ENCODE data around the gene MASP2. TPM values are rescaled to one million over a fixed set of nuclear protein-coding genes. Genes with fewer than 3 reads are reported as not detected.

The MASP2 gene
- total and polyA plus RNA-seq, 2 of the 8 experiments (the other 6 are each of a cell fraction or from before 2014, with no cell fraction given) = 0.54 to 1.2 TPM

DNA sequence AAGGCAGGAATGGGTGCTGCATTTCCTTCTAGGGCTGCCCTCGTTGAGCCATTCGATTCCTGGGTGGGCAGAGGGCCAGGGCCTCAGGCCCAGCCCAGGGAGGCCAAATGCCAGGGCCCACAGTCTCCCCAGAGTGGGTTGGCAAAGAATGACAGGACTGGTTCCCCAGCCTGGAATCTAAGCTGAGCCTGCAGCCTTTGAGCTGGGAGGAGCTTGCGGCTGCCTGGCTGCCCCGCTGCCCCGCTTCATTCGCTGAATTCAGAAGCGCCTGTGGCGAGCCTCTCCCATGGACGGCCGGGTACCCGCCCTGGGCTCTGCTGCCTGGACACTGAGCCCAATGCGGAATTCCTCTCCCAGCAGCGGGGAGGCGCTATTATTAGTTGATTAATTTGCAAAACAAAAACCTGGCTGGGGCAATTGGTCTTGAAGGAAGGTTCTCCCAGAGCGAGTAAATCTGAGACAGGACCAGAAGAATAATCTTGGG lies 66.9 kb downstream of the MASP2 start (continued):
- TF ChIP-seq BRCA1 (IDR thresholded peaks at IDR 0.05; ENCODE audit: low read depth, low read length) (no peak), POLR2AphosphoS5 (IDR thresholded peaks at IDR 0.05; ENCODE audit: low read depth, low read length) (no peak), YY1 (IDR thresholded peaks at IDR 0.05; ENCODE audit: low read depth, low read length) (peak; percentile 37; the same call in 1 of the 2 replicates), RBBP5 (IDR thresholded peaks at IDR 0.05; ENCODE audit: borderline replicate concordance, low read depth, low read length) (no peak), TBP (IDR thresholded peaks at IDR 0.05; ENCODE audit: low read depth, low read length) (peak; percentile 70; the same call in 1 of the 2 replicates), EP300 (IDR thresholded peaks at IDR 0.05; ENCODE audit: borderline replicate concordance in 1 of 2, low read depth in 2 of 2, low read length in 2 of 2) (0 out of 3 replicates have a peak, but pooled peaks of 1 of the 2 experiments have one; percentile 52), SIN3A (conservative IDR thresholded peaks at IDR 0.05 in 1 of 2, IDR thresholded peaks at IDR 0.05 in 1 of 2; ENCODE audit: low read depth in 1 of 2, low read length in 2 of 2) (no peak), SIX5 (IDR thresholded peaks at IDR 0.05; ENCODE audit: low read depth, low read length) (no peak), SP2 (IDR thresholded peaks at IDR 0.05; ENCODE audit: low read length) (no peak), NANOG (IDR thresholded peaks at IDR 0.05; ENCODE audit: insufficient read depth, low read depth, low read length, poor library complexity, severe bottlenecking) (peak; percentile 27), RFX5 (IDR thresholded peaks at IDR 0.05; ENCODE audit: borderline replicate concordance, low read depth, low read length) (no peak), EGR1 (IDR thresholded peaks at IDR 0.05; ENCODE audit: borderline replicate concordance, low read depth, low read length) (no peak), ASH2L (IDR thresholded peaks at IDR 0.05; ENCODE audit: low read length) (peak; percentile 41), KDM1A (IDR thresholded peaks at IDR 0.05; ENCODE audit: borderline replicate concordance, low read length) (no peak), SUZ12 (IDR thresholded peaks at IDR 0.05; ENCODE audit: low read length) (no peak), CHD1 (IDR thresholded peaks at IDR 0.05; ENCODE audit: low read depth, low read length) (no peak), GABPA (IDR thresholded peaks at IDR 0.05; ENCODE audit: borderline replicate concordance, insufficient read depth, low read length) (no peak), RAD21 (IDR thresholded peaks at IDR 0.05 in 1 of 2, conservative IDR thresholded peaks at IDR 0.05 in 1 of 2; ENCODE audit: low read depth in 2 of 2, low read length in 2 of 2) (peak in 1 of 2 experiments; percentile 12; a peak in 1 of 4 replicates), EZH2 (IDR thresholded peaks at IDR 0.05; ENCODE audit: low read depth, low read length, severe bottlenecking) (no peak), CBX8 (IDR thresholded peaks at IDR 0.05; ENCODE audit: borderline replicate concordance, low read depth, low read length) (no peak), RXRA (IDR thresholded peaks at IDR 0.05; ENCODE audit: insufficient read depth, low read depth, low read length) (no peak)
- TF ChIP-seq, protein P1, sequence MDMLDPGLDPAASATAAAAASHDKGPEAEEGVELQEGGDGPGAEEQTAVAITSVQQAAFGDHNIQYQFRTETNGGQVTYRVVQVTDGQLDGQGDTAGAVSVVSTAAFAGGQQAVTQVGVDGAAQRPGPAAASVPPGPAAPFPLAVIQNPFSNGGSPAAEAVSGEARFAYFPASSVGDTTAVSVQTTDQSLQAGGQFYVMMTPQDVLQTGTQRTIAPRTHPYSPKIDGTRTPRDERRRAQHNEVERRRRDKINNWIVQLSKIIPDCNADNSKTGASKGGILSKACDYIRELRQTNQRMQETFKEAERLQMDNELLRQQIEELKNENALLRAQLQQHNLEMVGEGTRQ (IDR thresholded peaks at IDR 0.05; ENCODE audit: low read length) = no peak
- TF ChIP-seq, protein P2, sequence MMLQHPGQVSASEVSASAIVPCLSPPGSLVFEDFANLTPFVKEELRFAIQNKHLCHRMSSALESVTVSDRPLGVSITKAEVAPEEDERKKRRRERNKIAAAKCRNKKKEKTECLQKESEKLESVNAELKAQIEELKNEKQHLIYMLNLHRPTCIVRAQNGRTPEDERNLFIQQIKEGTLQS (IDR thresholded peaks at IDR 0.05; ENCODE audit: insufficient read depth, low read depth, low read length) = no peak
